ENCODE data around the gene ELOF1.

GRCh38 chr19:11596156-11596555 is 37.1 kb upstream of the ELOF1 start:
- TF ChIP-seq POLR2A (IDR thresholded peaks at IDR 0.05): no peak
- TF ChIP-seq, protein P1, sequence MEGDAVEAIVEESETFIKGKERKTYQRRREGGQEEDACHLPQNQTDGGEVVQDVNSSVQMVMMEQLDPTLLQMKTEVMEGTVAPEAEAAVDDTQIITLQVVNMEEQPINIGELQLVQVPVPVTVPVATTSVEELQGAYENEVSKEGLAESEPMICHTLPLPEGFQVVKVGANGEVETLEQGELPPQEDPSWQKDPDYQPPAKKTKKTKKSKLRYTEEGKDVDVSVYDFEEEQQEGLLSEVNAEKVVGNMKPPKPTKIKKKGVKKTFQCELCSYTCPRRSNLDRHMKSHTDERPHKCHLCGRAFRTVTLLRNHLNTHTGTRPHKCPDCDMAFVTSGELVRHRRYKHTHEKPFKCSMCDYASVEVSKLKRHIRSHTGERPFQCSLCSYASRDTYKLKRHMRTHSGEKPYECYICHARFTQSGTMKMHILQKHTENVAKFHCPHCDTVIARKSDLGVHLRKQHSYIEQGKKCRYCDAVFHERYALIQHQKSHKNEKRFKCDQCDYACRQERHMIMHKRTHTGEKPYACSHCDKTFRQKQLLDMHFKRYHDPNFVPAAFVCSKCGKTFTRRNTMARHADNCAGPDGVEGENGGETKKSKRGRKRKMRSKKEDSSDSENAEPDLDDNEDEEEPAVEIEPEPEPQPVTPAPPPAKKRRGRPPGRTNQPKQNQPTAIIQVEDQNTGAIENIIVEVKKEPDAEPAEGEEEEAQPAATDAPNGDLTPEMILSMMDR (IDR thresholded peaks at IDR 0.05): no peak

All from testis (tissue), 2 donors.